Activated B cell treated with CpG ODN at 0.5 μM for 24 hours (primary cell): ENCODE data around the gene AP3S1. TPM values are rescaled to one million over a fixed set of nuclear protein-coding genes. Genes with fewer than 3 reads are reported as not detected.

Source experiments
- ATAC-seq: fragments of 200-7000 bp; cut with Tn5 transposase; one replicate; pipeline ENCODE4 v1.10.0; 2021; ENCODE audit warnings: low read depth, mild to moderate bottlenecking, moderate library complexity
- CTCF ChIA-PET: fragments of 350-600 bp; sonication (Branson Sonifier 250); formaldehyde crosslinking; loops from one replicate; lab custom pipeline; 2021; ENCODE audit warnings: antibody characterized with exemption; lab: Charles Lee
- POLR2A ChIA-PET: fragments of 350-600 bp; sonication (Branson Sonifier 250); formaldehyde crosslinking; loops from one replicate; lab custom pipeline; 2021; ENCODE audit warnings: antibody characterized with exemption; lab: Charles Lee
- DNase-seq: peaks from one replicate; pipeline ENCODE4 v3.0.0; 2022
- H3K27ac Mint-ChIP-seq: one replicate; pipeline ENCODE4 v1.8.0; 2020; ENCODE audit warnings: mixed read lengths
- H3K27me3 Mint-ChIP-seq: one replicate; pipeline ENCODE4 v1.8.0; 2021; ENCODE audit warnings: mixed read lengths
- H3K36me3 Mint-ChIP-seq: one replicate; pipeline ENCODE4 v1.8.0; 2021; ENCODE audit warnings: low read depth, mixed read lengths
- H3K4me1 Mint-ChIP-seq: one replicate; pipeline ENCODE4 v1.8.0; 2021; ENCODE audit warnings: mixed read lengths
- H3K4me3 Mint-ChIP-seq: one replicate; pipeline ENCODE4 v1.8.0; 2020; ENCODE audit warnings: mild to moderate bottlenecking, mixed read lengths
- H3K9me3 Mint-ChIP-seq: one replicate; pipeline ENCODE4 v1.8.0; 2020; ENCODE audit warnings: mixed read lengths
- CTCF ChIP-seq: fragments of 200-600 bp; IDR thresholded peaks from one replicate; pipeline ENCODE4 v1.8.0; 2022; ENCODE audit warnings: antibody characterized with exemption, mild to moderate bottlenecking
- intact Hi-C: fragments of 100-400 bp; cut with micrococcal nuclease; formaldehyde crosslinking; loops from one replicate; pipeline ENCODE4 v1.15.1; 2024
- total RNA-seq: library from RNA; stranded (reverse); gene quantifications from 2 replicates; pipeline ENCODE4 v1.2.3, GENCODE V29; 2022

Gene AP3S1
- total RNA-seq, 1 donor from 2014 or later: 43.2 TPM

- intact Hi-C loops: loop anchor here (5.0 kb wide), 2 partner anchors 546 to 734 kb away; partner anchors contain the start of gene CCDC112
- POLR2A ChIA-PET: interaction anchor here (0.8 kb wide), 1 partner anchor 299 kb away, joined by 4 read pairs; the partner anchor contains the start of gene FEM1C
- DNase-seq (no peak), ATAC-seq (no peak)
- peaks cover 59% of the 10 kb centered on the region for H3K4me1 Mint-ChIP-seq
- CTCF ChIA-PET: interaction anchor here (1.3 kb wide), 1 partner anchor 208 kb away, joined by 5 read pairs; no protein-coding TSS in a partner anchor
- no peak for TF ChIP-seq CTCF
- H3K36me3 Mint-ChIP-seq: peaks cover 11% of the 10 kb centered on the region
- no peaks in the 10 kb centered on the region for H3K27me3 Mint-ChIP-seq
- no peaks in the 10 kb centered on the region for H3K9me3 Mint-ChIP-seq
- no peak overlapping the region for H3K27ac Mint-ChIP-seq
- H3K4me3 Mint-ChIP-seq: peak overlapping the region; percentile 98
Measured at GRCh38 chr5:115843444-115844130, 1.9 kb downstream of the AP3S1 start.

GRCh38 chr5:115844321-115844817 lies 2.6 kb downstream of the AP3S1 start:
- intact Hi-C loops: loop anchor here (5.0 kb wide), 2 partner anchors 547 to 733 kb away; partner anchors contain the start of gene CCDC112
- H3K4me3 Mint-ChIP-seq: no peak overlapping the region
- H3K9me3 Mint-ChIP-seq: no peaks in the 10 kb centered on the region
- peak overlapping the region; percentile 26 for H3K27ac Mint-ChIP-seq
- H3K4me1 Mint-ChIP-seq: peaks cover 51% of the 10 kb centered on the region
- CTCF ChIA-PET: no interaction called here
- TF ChIP-seq CTCF: no peak
- POLR2A ChIA-PET: interaction anchor here (1.2 kb wide), 1 partner anchor 232 kb away, joined by 8 read pairs; no protein-coding TSS in a partner anchor
- H3K27me3 Mint-ChIP-seq: no peaks in the 10 kb centered on the region
- ATAC-seq: no peak
- no peak for DNase-seq
- H3K36me3 Mint-ChIP-seq: peaks cover 11% of the 10 kb centered on the region

GRCh38 chr5:115847290-115847689 lies 5.6 kb downstream of the AP3S1 start:
- H3K4me1 Mint-ChIP-seq: peaks cover 32% of the 10 kb centered on the region
- intact Hi-C loops: no loop called here
- H3K4me3 Mint-ChIP-seq: no peak overlapping the region
- H3K27ac Mint-ChIP-seq: no peak overlapping the region
- ATAC-seq (no peak), DNase-seq (no peak)
- no peaks in the 10 kb centered on the region for H3K9me3 Mint-ChIP-seq
- no peak for TF ChIP-seq CTCF
- ChIA-PET CTCF (interaction anchor here (0.7 kb wide), 1 partner anchor 212 kb away, joined by 3 read pairs; no protein-coding TSS in a partner anchor), POLR2A (no interaction called here)
- no peaks in the 10 kb centered on the region for H3K27me3 Mint-ChIP-seq
- H3K36me3 Mint-ChIP-seq: peaks cover 3% of the 10 kb centered on the region

GRCh38 chr5:115849258-115849798 lies 7.6 kb downstream of the AP3S1 start:
- intact Hi-C loops: no loop called here
- no peak for TF ChIP-seq CTCF
- POLR2A ChIA-PET: no interaction called here
- peaks cover 14% of the 10 kb centered on the region for H3K4me1 Mint-ChIP-seq
- no peak overlapping the region for H3K27ac Mint-ChIP-seq
- DNase-seq (no peak), ATAC-seq (no peak)
- H3K36me3 Mint-ChIP-seq: peaks cover 8% of the 10 kb centered on the region
- peaks cover 8% of the 10 kb centered on the region for H3K9me3 Mint-ChIP-seq
- H3K27me3 Mint-ChIP-seq: no peaks in the 10 kb centered on the region
- CTCF ChIA-PET: interaction anchor here (1.0 kb wide), 1 partner anchor 18 kb away, joined by 3 read pairs; no protein-coding TSS in a partner anchor
- H3K4me3 Mint-ChIP-seq: no peak overlapping the region

- DNase-seq (no peak), ATAC-seq (no peak)
- Mint-ChIP-seq H3K27ac (no peak overlapping the region), H3K9me3 (peaks cover 8% of the 10 kb centered on the region), H3K36me3 (peaks cover 10% of the 10 kb centered on the region), H3K27me3 (no peaks in the 10 kb centered on the region), H3K4me3 (no peak overlapping the region), H3K4me1 (no peaks in the 10 kb centered on the region)
- ChIA-PET CTCF (no interaction called here), POLR2A (no interaction called here)
- intact Hi-C loops: no loop called here
- no peak for TF ChIP-seq CTCF
Measured at GRCh38 chr5:115850744-115851416, 9.1 kb downstream of the AP3S1 start.
